HK-2 (cell line): Measurements from ENCODE around the gene TSPAN1.

Source experiments
- DNase-seq: peaks from one replicate; pipeline ENCODE4 v3.0.0-alpha.2; 2018; ENCODE audit not compliant: unreplicated experiment

The TSPAN1 gene

GRCh38 chr1:46174448-46175231 lies at the start of gene TSPAN1:
Gene TSPAN1 (plus strand): TSS chr1:46175087. CDS start chr1:46181108, 6,021 bp downstream.
- no peak for DNase-seq

GRCh38 chr1:46128344-46128743 lies 46.5 kb upstream of the TSPAN1 start:
- DNase-seq, result no peak

- no peak for DNase-seq
Measured at GRCh38 chr1:46130121-46130520, 44.8 kb upstream of the TSPAN1 start.

GRCh38 chr1:46130606-46131005 lies 44.3 kb upstream of the TSPAN1 start:
- no peak for DNase-seq

GRCh38 chr1:46131093-46131492 lies 43.8 kb upstream of the TSPAN1 start:
- DNase-seq, result no peak

GRCh38 chr1:46131712-46132528 lies 43.0 kb upstream of the TSPAN1 start:
- no peak for DNase-seq

- DNase-seq, result peak; percentile 99
Measured at GRCh38 chr1:46132529-46133180, 42.2 kb upstream of the TSPAN1 start, which contains the start of gene PIK3R3. Gene PIK3R3 (minus strand): TSS chr1:46132629. CDS start chr1:46131952, 677 bp downstream.

- no peak for DNase-seq
Measured at GRCh38 chr1:46133181-46133658, 41.7 kb upstream of the TSPAN1 start.

- no peak for DNase-seq
Measured at GRCh38 chr1:46133781-46134350, 41.0 kb upstream of the TSPAN1 start.

GRCh38 chr1:46134660-46135331 lies 40.1 kb upstream of the TSPAN1 start:
- DNase-seq, result no peak

- DNase-seq, result no peak
Measured at GRCh38 chr1:46136711-46137110, 38.2 kb upstream of the TSPAN1 start.

- no peak for DNase-seq
Measured at GRCh38 chr1:46137916-46138315, 37.0 kb upstream of the TSPAN1 start.

- no peak for DNase-seq
Measured at GRCh38 chr1:46148318-46148717, 26.6 kb upstream of the TSPAN1 start.

GRCh38 chr1:46150085-46150484 lies 24.8 kb upstream of the TSPAN1 start:
- no peak for DNase-seq

GRCh38 chr1:46152016-46152415 lies 22.9 kb upstream of the TSPAN1 start:
- no peak for DNase-seq

- no peak for DNase-seq
Measured at GRCh38 chr1:46153228-46153627, 21.7 kb upstream of the TSPAN1 start.

GRCh38 chr1:46153732-46154131 lies 21.2 kb upstream of the TSPAN1 start:
- DNase-seq, result no peak

- no peak for DNase-seq
Measured at GRCh38 chr1:46157916-46158311, 17.0 kb upstream of the TSPAN1 start.

- DNase-seq, result no peak
Measured at GRCh38 chr1:46158312-46159281, 16.3 kb upstream of the TSPAN1 start.

GRCh38 chr1:46159516-46159915 lies 15.4 kb upstream of the TSPAN1 start:
- no peak for DNase-seq
